ENCODE results near the gene NOL3. TPM values are rescaled to one million over a fixed set of nuclear protein-coding genes. Genes with fewer than 3 reads are reported as not detected.

The NOL3 gene
- total and polyA plus RNA-seq, 9 of the 15 experiments (the other 6 are each of a cell fraction or from before 2014, with no cell fraction given) = 0.45 to 14.0 (median 5.4) TPM

DNA sequence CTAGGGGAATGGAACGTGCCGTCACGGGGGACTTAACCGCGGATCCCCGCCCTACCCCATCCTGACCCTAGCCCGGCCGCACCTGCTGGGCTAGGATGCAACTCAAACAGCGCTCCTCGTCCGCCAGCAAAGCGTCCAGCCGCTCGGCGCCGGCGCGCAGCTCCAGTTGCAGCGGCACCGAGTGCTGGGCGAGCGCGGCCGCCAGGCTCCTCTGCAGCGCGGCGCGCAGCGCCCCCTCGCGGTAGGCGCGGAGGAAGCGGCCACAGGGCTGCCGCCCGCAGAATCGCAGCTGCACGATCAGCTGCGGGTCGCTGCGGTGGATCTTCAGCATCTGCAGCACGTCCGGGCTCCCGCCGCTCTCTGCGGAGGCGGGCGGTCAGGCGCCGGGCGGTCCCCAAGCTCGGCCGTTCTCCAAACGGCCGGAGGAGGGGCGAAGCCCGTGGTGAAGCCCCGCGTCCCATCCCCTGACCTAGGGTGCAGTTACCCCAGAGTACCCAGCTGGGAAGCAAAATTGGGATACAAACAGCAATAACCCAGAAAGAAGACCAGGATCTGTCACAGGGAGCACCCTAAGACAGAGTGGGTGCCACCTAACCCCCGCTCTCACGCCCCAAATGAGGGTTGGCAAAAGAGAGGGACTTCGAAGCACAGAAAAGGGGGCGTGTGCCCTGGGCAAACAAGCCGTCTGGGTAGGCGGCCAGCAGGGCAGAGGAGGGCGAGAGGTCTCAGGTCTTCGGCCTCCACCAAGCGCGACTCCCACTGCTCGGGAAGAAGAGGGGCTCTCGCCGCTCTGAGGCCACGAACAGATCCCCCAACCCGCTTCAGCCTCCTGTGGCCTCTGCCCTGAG lies 14.8 kb upstream of the NOL3 start (continued):
- no peak for TF ChIP-seq RBM17 (IDR thresholded peaks at IDR 0.05; ENCODE audit: borderline replicate concordance, low read depth, low read length)
- TF ChIP-seq ZNF239 (CRISPR knock-in tag; IDR thresholded peaks at IDR 0.05) = no peak
- TF ChIP-seq, protein P1, sequence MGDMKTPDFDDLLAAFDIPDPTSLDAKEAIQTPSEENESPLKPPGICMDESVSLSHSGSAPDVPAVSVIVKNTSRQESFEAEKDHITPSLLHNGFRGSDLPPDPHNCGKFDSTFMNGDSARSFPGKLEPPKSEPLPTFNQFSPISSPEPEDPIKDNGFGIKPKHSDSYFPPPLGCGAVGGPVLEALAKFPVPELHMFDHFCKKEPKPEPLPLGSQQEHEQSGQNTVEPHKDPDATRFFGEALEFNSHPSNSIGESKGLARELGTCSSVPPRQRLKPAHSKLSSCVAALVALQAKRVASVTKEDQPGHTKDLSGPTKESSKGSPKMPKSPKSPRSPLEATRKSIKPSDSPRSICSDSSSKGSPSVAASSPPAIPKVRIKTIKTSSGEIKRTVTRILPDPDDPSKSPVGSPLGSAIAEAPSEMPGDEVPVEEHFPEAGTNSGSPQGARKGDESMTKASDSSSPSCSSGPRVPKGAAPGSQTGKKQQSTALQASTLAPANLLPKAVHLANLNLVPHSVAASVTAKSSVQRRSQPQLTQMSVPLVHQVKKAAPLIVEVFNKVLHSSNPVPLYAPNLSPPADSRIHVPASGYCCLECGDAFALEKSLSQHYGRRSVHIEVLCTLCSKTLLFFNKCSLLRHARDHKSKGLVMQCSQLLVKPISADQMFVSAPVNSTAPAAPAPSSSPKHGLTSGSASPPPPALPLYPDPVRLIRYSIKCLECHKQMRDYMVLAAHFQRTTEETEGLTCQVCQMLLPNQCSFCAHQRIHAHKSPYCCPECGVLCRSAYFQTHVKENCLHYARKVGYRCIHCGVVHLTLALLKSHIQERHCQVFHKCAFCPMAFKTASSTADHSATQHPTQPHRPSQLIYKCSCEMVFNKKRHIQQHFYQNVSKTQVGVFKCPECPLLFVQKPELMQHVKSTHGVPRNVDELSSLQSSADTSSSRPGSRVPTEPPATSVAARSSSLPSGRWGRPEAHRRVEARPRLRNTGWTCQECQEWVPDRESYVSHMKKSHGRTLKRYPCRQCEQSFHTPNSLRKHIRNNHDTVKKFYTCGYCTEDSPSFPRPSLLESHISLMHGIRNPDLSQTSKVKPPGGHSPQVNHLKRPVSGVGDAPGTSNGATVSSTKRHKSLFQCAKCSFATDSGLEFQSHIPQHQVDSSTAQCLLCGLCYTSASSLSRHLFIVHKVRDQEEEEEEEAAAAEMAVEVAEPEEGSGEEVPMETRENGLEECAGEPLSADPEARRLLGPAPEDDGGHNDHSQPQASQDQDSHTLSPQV (IDR thresholded peaks at IDR 0.05) = no peak
- TF ChIP-seq, protein P2, sequence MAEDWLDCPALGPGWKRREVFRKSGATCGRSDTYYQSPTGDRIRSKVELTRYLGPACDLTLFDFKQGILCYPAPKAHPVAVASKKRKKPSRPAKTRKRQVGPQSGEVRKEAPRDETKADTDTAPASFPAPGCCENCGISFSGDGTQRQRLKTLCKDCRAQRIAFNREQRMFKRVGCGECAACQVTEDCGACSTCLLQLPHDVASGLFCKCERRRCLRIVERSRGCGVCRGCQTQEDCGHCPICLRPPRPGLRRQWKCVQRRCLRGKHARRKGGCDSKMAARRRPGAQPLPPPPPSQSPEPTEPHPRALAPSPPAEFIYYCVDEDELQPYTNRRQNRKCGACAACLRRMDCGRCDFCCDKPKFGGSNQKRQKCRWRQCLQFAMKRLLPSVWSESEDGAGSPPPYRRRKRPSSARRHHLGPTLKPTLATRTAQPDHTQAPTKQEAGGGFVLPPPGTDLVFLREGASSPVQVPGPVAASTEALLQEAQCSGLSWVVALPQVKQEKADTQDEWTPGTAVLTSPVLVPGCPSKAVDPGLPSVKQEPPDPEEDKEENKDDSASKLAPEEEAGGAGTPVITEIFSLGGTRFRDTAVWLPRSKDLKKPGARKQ (CRISPR knock-in tag; IDR thresholded peaks at IDR 0.05) = peak; percentile 78; the same call in 1 of the 2 replicates
- TF ChIP-seq, protein P3, sequence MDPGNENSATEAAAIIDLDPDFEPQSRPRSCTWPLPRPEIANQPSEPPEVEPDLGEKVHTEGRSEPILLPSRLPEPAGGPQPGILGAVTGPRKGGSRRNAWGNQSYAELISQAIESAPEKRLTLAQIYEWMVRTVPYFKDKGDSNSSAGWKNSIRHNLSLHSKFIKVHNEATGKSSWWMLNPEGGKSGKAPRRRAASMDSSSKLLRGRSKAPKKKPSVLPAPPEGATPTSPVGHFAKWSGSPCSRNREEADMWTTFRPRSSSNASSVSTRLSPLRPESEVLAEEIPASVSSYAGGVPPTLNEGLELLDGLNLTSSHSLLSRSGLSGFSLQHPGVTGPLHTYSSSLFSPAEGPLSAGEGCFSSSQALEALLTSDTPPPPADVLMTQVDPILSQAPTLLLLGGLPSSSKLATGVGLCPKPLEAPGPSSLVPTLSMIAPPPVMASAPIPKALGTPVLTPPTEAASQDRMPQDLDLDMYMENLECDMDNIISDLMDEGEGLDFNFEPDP (CRISPR knock-in tag; IDR thresholded peaks at IDR 0.05) = no peak
- TF ChIP-seq ZNF24 (IDR thresholded peaks at IDR 0.05) = peak; percentile 51; the same call in 1 of the 2 replicates
- TF ChIP-seq RFX5 (IDR thresholded peaks at IDR 0.05; ENCODE audit: low read depth, low read length) = no peak
- TF ChIP-seq TSC22D4 (tag; IDR thresholded peaks at IDR 0.05) = no peak
- TF ChIP-seq ZNF696 (CRISPR knock-in tag; conservative IDR thresholded peaks at IDR 0.05) = no peak
- TF ChIP-seq TAF9B (IDR thresholded peaks at IDR 0.05; ENCODE audit: partially characterized antibody) = no peak
- TF ChIP-seq KLF6 (CRISPR knock-in tag; IDR thresholded peaks at IDR 0.05; ENCODE audit: borderline replicate concordance) = no peak
- TF ChIP-seq ZNF717 (CRISPR knock-in tag; IDR thresholded peaks at IDR 0.05) = no peak
- TF ChIP-seq KAT8 (IDR thresholded peaks at IDR 0.05; ENCODE audit: low read depth) = no peak
- no peak for TF ChIP-seq CHD2 (IDR thresholded peaks at IDR 0.05; ENCODE audit: low read depth, low read length)
- TF ChIP-seq, protein P4, sequence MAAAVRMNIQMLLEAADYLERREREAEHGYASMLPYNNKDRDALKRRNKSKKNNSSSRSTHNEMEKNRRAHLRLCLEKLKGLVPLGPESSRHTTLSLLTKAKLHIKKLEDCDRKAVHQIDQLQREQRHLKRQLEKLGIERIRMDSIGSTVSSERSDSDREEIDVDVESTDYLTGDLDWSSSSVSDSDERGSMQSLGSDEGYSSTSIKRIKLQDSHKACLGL (CRISPR knock-in tag; IDR thresholded peaks at IDR 0.05; ENCODE audit: borderline replicate concordance, poor library complexity, severe bottlenecking) = no peak
- TF ChIP-seq HDGF (IDR thresholded peaks at IDR 0.05) = no peak
- no peak; the same call in 1 of the 2 replicates for TF ChIP-seq SPI1 (IDR thresholded peaks at IDR 0.05; ENCODE audit: borderline replicate concordance, low read depth, low read length)
- no peak for TF ChIP-seq ELF4 (CRISPR knock-in tag; IDR thresholded peaks at IDR 0.05)
- no peak for TF ChIP-seq CBFB (CRISPR knock-in tag; IDR thresholded peaks at IDR 0.05)
- TF ChIP-seq, protein P5, sequence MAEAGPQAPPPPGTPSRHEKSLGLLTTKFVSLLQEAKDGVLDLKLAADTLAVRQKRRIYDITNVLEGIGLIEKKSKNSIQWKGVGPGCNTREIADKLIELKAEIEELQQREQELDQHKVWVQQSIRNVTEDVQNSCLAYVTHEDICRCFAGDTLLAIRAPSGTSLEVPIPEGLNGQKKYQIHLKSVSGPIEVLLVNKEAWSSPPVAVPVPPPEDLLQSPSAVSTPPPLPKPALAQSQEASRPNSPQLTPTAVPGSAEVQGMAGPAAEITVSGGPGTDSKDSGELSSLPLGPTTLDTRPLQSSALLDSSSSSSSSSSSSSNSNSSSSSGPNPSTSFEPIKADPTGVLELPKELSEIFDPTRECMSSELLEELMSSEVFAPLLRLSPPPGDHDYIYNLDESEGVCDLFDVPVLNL (CRISPR knock-in tag; IDR thresholded peaks at IDR 0.05; ENCODE audit: low read depth) = no peak
